GM18870 (cell line): ENCODE results near the gene NDUFA3.
"Not testable (repeated sequence)": the region's sequence is repeated elsewhere in the genome, so short reads cannot be mapped to it uniquely, and the experiment has no call there.

Source experiments
- ATAC-seq: cut with Tn5 transposase; IDR thresholded peaks from one replicate; pipeline ENCODE4 v1.9.1; 2021; ENCODE audit warnings: moderate library complexity; ENCODE audit not compliant: unreplicated experiment

NDUFA3 gene

DNA sequence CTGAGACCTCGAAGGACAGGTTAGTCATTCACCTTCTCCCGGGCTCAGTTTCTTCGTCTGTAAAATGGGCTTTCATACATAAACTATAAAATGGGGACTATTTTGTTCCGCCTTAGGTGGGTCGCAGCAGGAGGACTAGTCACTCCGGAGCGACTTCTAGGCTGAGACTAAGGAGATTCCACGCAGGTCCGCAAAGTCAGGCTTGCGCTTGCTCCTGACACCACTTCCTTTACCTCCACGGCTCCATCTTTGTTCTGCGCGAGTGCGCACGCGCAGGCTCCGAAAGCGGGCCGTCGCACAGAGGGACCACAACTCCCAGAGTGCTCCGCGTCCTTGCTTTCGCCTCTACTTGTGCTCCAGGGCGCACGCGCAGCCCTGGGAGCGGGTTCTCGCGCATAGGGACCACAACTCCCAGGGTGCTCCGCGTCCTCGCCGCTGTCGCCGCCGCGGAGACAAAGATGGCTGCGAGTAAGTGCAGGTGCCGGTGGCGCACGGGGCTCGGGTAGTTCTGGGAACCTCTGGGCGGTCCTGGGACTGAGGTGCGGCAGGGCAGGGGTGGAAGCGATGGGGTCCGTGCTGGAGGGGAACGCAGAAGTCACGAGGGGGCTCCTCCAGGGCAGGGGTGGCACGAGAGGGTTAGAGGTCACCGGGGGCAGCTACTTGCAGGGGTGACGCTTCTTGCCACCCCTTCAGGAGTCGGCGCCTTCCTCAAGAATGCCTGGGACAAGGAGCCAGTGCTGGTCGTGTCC lies at the start of gene NDUFA3:
Gene NDUFA3 (plus strand): TSS at position 435 of the 749 bp plus-strand sequence. CDS start 24 bp downstream, at position 459.
- peak; percentile 88 for ATAC-seq

DNA sequence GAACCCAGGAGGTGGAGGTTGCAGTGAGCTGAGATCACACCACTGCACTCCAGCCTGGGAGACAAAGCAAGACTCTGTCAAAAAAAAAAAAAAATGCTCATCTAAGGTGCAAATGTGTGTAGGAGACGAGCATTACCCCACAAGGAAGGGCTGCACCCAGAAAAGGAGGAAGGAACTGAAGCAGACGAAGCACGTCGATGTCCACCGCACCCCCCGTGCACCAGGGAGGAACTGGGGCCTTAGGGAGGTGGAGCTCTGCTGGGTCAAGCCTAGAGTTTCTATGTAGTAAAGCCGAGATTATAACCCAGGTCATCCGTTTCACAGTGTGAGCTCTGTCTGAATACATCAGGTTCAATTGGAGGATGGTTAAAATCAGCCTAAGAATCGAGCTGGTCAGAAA lies 40.0 kb upstream of the NDUFA3 start:
- ATAC-seq: no peak

DNA sequence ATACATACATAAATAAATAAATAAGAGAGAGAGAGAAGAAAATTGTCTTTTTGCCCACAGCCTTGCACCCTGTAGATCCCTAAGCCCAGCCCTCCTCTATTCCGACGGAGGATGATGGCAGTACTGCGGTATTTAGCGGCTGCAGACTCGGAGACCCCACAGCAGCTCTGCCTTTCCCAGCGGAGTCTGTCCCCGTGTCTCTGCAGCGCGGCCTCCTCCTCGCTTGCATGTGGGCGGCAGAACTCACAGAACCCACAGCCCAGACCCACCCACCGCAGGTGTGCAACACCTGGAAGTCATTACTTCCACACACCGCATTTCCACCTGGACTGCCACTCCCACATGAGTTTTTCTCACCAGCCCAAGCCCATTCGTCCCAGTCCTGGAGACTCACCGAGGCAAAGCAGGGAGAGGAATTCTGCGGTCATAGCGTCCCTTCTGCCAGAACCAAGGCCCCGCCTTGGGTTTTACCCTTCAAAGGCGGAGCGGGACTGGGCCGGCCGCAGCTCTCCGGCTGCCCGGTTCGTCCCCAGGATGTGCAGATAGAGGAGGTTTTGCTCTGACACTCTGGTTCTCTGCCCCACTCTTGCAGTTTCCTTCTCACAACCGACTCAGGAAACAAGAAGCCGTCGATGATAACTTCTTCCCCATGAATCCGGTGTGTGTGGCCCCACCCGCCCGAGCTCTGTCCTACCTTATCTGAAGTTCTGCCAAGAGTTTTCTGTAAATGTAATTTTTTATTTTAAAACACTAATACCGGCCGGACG lies 39.1 kb upstream of the NDUFA3 start, which contains the start of gene VSTM1:
Gene VSTM1 (minus strand): TSS at position 548 of the 767 bp plus-strand sequence. CDS start 120 bp downstream, at position 428.
- ATAC-seq: no peak

GRCh38 chr19:54069470-54069869 lies 33.2 kb upstream of the NDUFA3 start:
- no peak for ATAC-seq

DNA sequence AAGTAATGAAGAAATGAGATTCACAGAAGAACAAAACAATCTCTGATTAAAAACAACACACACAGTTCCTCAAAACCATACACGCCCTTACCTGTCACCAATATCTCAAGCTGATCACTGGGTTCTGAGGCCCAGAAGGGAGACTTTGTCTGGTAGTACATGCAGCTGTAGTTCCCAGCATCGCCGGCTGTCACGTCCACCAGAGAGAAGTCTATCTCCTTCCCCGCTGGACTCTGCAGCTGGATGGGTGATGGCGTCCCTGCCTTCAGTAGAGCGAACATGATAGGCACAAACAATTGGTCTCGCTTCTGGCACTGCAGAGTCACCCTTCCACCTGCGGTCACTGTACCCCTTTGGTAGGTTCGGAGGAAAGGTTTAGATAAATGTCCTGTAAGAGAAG lies 28.8 kb upstream of the NDUFA3 start:
- ATAC-seq: no peak

DNA sequence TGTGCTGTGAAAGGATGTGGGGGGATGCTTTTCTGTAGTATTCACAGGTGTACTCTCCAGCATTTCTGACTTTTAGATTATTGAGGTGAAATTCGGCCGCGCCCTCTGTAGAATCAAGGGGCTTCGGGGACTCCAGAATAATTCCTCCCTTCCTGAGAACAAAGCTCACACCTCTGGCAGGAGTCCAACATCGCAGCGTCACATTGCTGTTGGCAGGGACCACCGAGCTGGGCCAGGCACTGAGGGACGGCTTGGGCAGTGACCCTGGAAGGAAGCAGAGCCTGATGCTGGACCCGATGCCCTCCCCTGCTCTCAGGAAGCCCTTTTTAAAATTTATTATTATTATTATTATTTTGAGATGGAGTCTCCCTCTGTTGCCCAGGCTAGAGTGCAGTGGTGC lies 27.8 kb upstream of the NDUFA3 start:
- no peak for ATAC-seq

GRCh38 chr19:54077334-54077733 lies 25.3 kb upstream of the NDUFA3 start:
- no peak for ATAC-seq

DNA sequence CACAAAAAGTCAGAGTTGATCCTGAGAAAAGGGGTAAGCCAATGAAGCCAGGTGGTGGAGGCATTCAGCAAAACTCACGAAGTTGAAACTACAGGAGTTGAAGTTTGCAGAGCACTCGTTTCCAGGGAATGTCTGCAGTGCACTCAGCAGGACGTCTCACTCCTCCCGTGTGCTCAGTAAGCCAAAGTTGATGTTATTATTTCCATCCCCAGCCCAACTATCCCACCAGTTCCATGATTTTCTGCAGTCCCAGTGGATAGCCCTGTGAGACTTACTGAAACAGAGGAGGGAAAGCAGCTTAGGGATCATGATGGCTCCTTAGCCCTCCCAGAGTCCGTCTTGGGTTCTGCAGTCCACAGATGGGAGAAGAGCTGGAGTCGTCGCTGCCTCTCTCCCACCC lies 21.6 kb upstream of the NDUFA3 start, which contains the start of gene TARM1:
Gene TARM1 (minus strand): TSS at position 334 of the 400 bp plus-strand sequence. CDS start 25 bp downstream, at position 309.
- no peak for ATAC-seq

GRCh38 chr19:54084410-54084809 lies 18.2 kb upstream of the NDUFA3 start:
- ATAC-seq: no peak

- ATAC-seq: no peak
These were observed 8.1 kb upstream of the NDUFA3 start for GRCh38 chr19:54094426-54095000.

DNA sequence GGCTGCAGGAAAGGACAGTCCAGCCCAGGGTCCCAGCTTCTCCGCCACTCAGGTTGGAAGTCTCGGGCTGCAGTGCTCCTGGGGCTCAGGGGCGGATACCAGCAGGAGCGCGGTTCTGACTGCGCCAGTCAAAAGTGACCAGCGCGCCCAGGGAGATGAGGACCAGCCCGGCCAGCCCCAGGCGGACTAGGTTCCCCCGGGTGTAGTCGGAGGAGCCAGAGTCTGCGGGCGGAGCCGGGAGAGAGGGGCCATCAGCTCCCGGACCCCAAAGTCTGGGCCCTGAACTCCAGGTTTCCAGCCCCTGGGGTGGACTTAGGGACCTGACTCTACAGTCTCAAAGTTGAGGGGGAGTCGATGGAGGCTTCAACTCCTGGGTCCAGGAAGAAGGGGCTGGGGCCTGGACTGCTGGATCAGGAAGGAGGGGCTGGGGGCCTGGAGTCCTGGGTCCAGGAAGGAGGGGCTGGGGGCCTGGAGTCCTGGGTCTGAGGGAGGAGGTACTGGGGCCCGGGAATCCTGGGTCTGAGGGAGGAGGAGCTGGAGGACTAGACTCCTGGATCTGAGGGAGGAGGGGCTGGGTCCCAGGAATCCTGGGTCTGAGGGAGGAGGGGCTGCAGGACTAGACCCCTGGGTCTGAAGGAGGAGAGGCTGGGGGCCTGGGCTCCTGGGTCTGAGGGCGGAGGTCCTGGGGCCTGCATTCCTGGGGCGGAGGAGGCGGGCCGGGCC lies 7.4 kb upstream of the NDUFA3 start:
- no peak for ATAC-seq

DNA sequence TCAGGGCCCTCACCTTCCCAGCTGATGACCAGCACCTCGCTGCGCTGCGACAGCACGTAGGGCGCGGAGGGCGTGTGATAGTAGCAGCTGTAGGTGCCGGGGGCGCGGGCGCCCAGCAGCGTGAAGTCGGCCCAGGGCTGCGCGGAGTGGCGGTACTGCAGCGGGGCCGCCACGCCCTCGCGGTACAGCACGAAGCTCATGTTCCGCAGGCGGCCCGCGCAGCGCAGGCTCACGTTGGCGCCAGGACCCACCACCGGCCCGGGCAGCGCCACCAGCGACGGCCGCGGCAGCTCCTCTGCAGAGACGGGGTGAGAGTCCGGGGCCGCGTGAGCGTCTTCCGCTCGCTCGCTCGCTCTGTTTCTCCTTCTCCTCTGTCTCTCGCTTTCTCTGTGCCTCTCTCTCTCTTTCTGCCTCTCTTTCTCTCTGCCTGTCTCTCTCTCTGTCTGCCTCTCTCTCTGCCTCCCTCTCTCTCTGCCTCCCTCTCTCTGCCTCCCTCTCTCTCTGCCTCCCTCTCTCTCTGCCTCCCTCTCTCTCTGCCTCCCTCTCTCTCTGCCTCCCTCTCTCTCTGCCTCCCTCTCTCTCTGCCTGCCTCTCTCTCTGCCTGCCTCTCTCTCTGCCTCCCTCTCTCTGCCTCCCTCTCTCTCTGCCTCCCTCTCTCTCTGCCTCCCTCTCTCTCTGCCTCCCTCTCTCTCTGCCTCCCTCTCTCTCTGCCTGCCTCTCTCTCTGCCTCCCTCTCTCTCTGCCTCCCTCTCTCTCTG lies 6.6 kb upstream of the NDUFA3 start:
- not testable (repeated sequence) for ATAC-seq

DNA sequence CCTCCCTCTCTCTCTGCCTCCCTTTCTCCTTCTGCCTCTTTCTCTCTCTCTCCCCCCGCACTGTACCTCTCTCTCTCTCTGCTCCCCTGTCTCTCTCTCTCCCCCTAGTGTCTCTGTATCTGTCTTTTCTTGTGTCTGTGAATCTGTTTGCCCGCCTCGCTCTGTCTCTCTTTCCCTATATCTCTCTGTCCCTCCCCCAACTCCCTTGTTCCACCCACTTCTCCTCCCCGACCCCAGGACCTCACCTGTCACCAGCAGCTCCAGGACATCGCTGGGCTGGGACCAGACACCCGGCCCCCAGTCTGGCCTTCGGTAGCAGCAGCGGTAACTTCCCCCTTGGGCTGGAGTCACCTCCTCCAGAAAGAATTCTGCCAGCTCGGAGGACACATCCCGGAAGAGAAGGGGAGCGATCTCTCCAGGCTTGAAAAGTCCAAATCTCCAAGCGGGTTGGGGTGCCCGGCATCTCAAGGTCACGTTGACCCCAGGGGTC lies 6.0 kb upstream of the NDUFA3 start:
- no peak for ATAC-seq

DNA sequence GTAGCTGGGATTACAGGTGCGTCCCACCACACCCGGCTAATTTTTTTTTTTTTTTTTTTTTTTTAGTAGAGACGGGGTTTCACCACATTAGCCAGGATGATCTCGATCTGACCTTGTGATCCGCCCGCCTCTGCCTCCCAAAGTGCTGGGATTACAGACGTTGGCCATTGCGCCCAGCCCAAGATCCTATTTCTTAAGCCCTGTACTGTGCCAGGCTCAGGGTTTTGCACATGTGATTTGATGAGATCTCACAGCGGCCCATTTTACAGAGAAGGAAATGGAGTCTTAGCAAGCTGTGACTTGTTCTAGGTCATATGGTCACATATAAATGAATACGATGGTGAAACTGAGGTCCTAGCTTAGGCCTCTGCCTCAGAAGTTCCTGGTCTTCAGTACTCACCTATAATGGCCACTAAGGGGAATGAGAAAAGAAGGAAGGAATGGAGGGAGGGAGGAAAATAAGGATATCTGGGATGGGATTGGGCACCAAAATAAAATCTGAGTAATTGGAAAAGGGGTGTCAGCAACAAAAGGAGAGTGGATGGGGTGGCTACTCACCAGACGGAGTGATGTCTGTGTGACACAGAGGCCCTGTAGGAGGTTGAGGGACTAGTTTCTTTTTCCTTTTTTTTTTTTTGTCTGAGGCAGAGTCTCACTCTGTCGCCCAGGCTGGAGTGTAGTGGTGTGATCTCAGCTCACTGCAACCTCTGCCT lies 3.3 kb upstream of the NDUFA3 start:
- ATAC-seq: no peak

DNA sequence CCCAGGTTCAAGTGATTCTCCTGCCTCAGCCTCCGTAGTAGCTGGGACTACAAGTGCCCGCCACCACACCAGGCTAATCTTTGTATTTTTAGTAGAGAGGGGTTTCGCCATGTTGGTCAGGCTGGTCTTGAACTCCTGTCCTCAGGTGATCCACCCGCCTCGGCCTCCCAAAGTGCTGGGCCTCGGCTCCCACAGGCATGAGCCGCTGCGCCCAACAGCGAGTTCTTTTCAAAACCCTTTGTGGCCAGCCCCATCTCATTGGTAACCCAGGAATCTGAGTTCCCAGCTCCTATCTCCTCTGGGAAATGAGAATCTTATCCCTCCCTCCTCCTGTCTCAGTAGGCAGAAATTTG lies 2.8 kb upstream of the NDUFA3 start:
- not testable (repeated sequence) for ATAC-seq

DNA sequence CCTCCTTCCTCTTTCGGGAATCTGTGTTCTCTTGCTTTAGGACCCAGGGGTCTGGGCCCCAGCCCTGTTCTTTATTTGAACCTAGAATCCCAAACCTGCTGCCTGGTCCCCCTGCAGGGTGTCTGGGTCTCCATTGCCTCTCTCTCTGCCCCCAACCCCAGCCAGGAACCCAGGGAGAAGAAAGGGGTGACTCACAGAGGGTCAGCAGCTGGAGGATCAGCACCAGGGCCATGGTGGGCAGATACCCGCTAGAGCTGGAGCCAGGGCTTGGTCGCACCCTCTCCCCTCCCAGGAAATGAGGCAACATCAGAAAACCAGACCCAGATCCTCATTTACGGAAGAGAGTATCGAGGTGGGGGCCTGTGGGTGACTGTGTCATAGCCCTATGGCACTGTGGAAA lies 2.1 kb upstream of the NDUFA3 start, which contains the start of gene OSCAR:
Gene OSCAR (minus strand): TSS at position 243 of the 400 bp plus-strand sequence. CDS start 11 bp downstream, at position 232.
- ATAC-seq: no peak

DNA sequence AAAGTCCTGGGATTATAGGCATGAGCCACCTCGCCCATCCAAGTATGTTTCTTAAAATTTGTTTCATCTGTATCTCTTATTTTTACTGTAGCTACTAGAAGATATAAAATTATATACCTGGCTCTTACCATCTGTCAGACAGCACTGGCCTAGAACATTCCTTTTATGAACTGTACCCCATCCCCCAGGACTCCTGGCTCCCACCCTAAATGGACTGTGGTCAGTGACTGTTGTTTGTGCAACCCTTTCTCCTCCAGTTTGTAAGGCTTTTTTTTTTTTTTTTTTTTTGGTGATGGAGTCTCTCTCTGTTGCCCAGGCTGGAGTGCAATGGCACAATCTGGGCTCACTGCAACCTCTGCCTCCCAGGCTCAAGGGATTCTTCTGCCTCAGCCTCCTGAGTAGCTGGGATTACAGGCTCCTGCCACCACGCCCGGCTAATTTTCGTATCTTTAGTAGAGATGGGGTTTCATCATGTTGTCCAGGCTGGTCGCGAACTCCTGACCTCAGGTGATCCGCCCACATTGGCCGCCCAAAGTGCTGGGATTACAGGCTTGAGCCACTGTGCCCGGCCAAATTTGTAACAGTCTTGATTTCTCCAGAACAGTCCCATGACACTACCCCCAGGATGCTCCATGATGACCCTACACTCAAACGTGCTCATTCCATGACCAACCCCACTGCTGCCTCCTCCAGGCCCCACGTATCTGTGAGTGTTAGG lies 2.5 kb downstream of the NDUFA3 start:
- no peak for ATAC-seq

DNA sequence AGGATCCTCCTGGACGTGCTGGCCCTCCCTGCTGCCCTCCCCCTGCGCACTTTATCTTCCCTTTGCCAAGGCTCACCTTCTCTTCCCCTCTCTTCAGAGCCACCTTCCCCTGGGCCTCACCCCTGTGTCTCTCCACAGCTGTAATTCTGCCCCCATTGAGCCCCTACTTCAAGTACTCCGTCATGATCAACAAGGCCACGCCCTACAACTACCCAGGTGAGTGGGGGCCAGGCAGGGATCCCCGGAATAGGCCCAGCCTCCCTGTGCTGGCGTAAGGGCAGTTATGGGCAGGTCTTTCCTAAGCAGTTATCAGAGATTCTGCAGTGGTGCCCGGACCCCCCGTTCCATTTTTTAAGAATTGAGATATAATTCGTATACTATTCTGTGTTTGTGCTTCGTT lies 3.1 kb downstream of the NDUFA3 start:
- no peak for ATAC-seq

- ATAC-seq: no peak
These were observed 4.1 kb downstream of the NDUFA3 start for GRCh38 chr19:54106716-54107115.
